H1 (cell line): Measurements from ENCODE around the gene C17orf50. TPM values are rescaled to one million over a fixed set of nuclear protein-coding genes. Genes with fewer than 3 reads are reported as not detected.

ENCODE experiments used
- CTCF ChIA-PET: fragments of 300-600 bp; sonication (Branson Sonifier 250); formaldehyde crosslinking; loops from one replicate; lab custom pipeline; 2021; ENCODE audit not compliant: partially characterized antibody; lab: Charles Lee
- POLR2A ChIA-PET: fragments of 300-600 bp; sonication (Branson Sonifier 250); formaldehyde crosslinking; loops from one replicate; lab custom pipeline; 2021; ENCODE audit warnings: inconsistent platforms; ENCODE audit not compliant: partially characterized antibody; lab: Charles Lee
- DNase-seq, 2 experiments: peaks; one replicate each; pipeline versions ENCODE4 v3.0.0 to v3.0.0-alpha.2; 2010 to 2022; ENCODE audit warnings: low spot score in 2 of 2, low read depth in 1 of 2, mixed read lengths in 1 of 2
- FAIRE-seq: peaks from 2 replicates; lab custom pipeline; 2011; peaks lifted over from hg19 to GRCh38; lab: Jason Lieb, UNC
- H2AFZ ChIP-seq: 2 replicates; pipeline ENCODE4 v1.8.1; 2012; ENCODE audit warnings: low read length, inconsistent platforms
- H2AK5ac ChIP-seq: 2 replicates; pipeline ENCODE4 v1.6.1; 2013; ENCODE audit warnings: low read depth, low read length
- H2BK120ac ChIP-seq: replicated peaks from 2 replicates; pipeline ENCODE3; 2013; ENCODE audit warnings: low read depth, low read length, inconsistent platforms
- H2BK12ac ChIP-seq: 2 replicates; pipeline ENCODE4 v1.6.1; 2013; ENCODE audit warnings: low read depth, low read length
- H2BK15ac ChIP-seq: 2 replicates; pipeline ENCODE4 v1.6.1; 2013; ENCODE audit warnings: low read length
- H2BK20ac ChIP-seq: 2 replicates; pipeline ENCODE4 v1.6.1; 2013; ENCODE audit warnings: low read length
- H2BK5ac ChIP-seq: 2 replicates; pipeline ENCODE4 v1.6.1; 2013; ENCODE audit warnings: low read depth, low read length
- H3K14ac ChIP-seq: 2 replicates; pipeline ENCODE4 v1.6.1; 2013; ENCODE audit warnings: inconsistent platforms; ENCODE audit not compliant: insufficient read length
- H3K18ac ChIP-seq: 2 replicates; pipeline ENCODE4 v1.6.1; 2013; ENCODE audit warnings: low read length; ENCODE audit errors: extremely low read depth
- H3K23ac ChIP-seq: 2 replicates; pipeline ENCODE4 v1.6.1; 2013; ENCODE audit warnings: inconsistent platforms; ENCODE audit not compliant: insufficient read length
- H3K23me2 ChIP-seq: 2 replicates; pipeline ENCODE4 v1.6.1; 2013; ENCODE audit warnings: low read depth, low read length
- H3K27ac ChIP-seq: 2 replicates; pipeline ENCODE4 v1.6.1; 2011; ENCODE audit warnings: low read depth, low read length, inconsistent platforms
- H3K27me3 ChIP-seq, 4 experiments: replicated peaks in 1 of 4; 1 replicate in 1 of 4; 2 replicates in 3 of 4; pipeline versions ENCODE4 v1.6.1 to v1.8.1; 2011 to 2013; ENCODE audit warnings: low read length in 3 of 4, mild to moderate bottlenecking in 3 of 4, inconsistent platforms in 2 of 4, mixed read lengths in 2 of 4, moderate library complexity in 1 of 4; ENCODE audit not compliant: control insufficient read depth in 3 of 4, insufficient read depth in 3 of 4; ENCODE audit errors: extremely low read depth in 1 of 4
- H3K36me3 ChIP-seq, 4 experiments: 2 replicates each; pipeline versions ENCODE4 v1.6.1 to v1.8.1; 2011 to 2013; ENCODE audit warnings: mild to moderate bottlenecking in 4 of 4, low read length in 3 of 4, moderate library complexity in 2 of 4, control low read depth in 1 of 4, inconsistent platforms in 1 of 4; ENCODE audit not compliant: insufficient read depth in 4 of 4, control insufficient read depth in 2 of 4
- H3K4ac ChIP-seq: replicated peaks from 2 replicates; pipeline ENCODE3; 2013; ENCODE audit warnings: low read length, low read depth, mixed read lengths, inconsistent platforms; ENCODE audit not compliant: insufficient read length
- H3K4me1 ChIP-seq, 4 experiments: replicated peaks in 1 of 4; 1 replicate in 1 of 4; 2 replicates in 3 of 4; pipeline versions ENCODE4 v1.6.1 to v1.8.1; 2011 to 2013; ENCODE audit warnings: low read length in 3 of 4, inconsistent platforms in 2 of 4, mixed read lengths in 1 of 4; ENCODE audit not compliant: insufficient read depth in 4 of 4, control insufficient read depth in 3 of 4
- H3K4me2 ChIP-seq, 2 experiments: 2 replicates each; pipeline versions ENCODE4 v1.6.1 to v1.8.1; 2011 to 2013; ENCODE audit warnings: low read depth in 2 of 2, low read length in 2 of 2, control low read depth in 1 of 2, inconsistent platforms in 1 of 2, mild to moderate bottlenecking in 1 of 2; ENCODE audit not compliant: insufficient read depth in 1 of 2
- H3K4me3 ChIP-seq, 4 experiments: fragments of 200-600, 300-600 bp in 1 of 4; sonication (generic), shearing (Covaris generic), sonication (Bioruptor Twin) in 1 of 4; 2 replicates each; pipeline versions ENCODE4 v1.5.1 to v1.8.1; 2011 to 2016; ENCODE audit warnings: low read length in 4 of 4, low read depth in 3 of 4, control low read depth in 2 of 4, inconsistent platforms in 2 of 4, mild to moderate bottlenecking in 2 of 4, mixed read lengths in 1 of 4, moderate library complexity in 1 of 4; ENCODE audit not compliant: insufficient read depth in 2 of 4; ENCODE audit errors: extremely low read depth in 1 of 4
- H3K56ac ChIP-seq: replicated peaks from 2 replicates; pipeline ENCODE3; 2013; ENCODE audit warnings: low read depth, mild to moderate bottlenecking, mixed read lengths, low read length, inconsistent platforms; ENCODE audit not compliant: insufficient read length
- H3K79me1 ChIP-seq: 2 replicates; pipeline ENCODE4 v1.6.1; 2013; ENCODE audit warnings: low read depth, low read length, control low read depth
- H3K79me2 ChIP-seq, 2 experiments: 2 replicates each; pipeline versions ENCODE4 v1.6.1 to v1.8.1; 2012 to 2013; ENCODE audit warnings: low read length in 2 of 2, mild to moderate bottlenecking in 2 of 2, inconsistent platforms in 1 of 2; ENCODE audit not compliant: insufficient read depth in 2 of 2, control insufficient read depth in 1 of 2
- H3K9ac ChIP-seq, 4 experiments: replicated peaks in 1 of 4; 1 replicate in 1 of 4; 2 replicates in 3 of 4; pipeline versions ENCODE4 v1.6.1 to v1.8.1; 2011 to 2013; ENCODE audit warnings: low read depth in 3 of 4, low read length in 3 of 4, control low read depth in 2 of 4, mild to moderate bottlenecking in 2 of 4, moderate library complexity in 2 of 4, inconsistent platforms in 1 of 4; ENCODE audit errors: extremely low read depth in 1 of 4
- H3K9me3 ChIP-seq, 2 experiments: 2 replicates each; pipeline versions ENCODE4 v1.6.1 to v1.8.1; 2012 to 2013; ENCODE audit warnings: mild to moderate bottlenecking in 2 of 2, moderate library complexity in 2 of 2, control low read depth in 1 of 2, inconsistent platforms in 1 of 2, low read depth in 1 of 2, low read length in 1 of 2, mixed read lengths in 1 of 2; ENCODE audit not compliant: insufficient read depth in 2 of 2
- H4K20me1 ChIP-seq, 2 experiments: replicated peaks in 1 of 2; 2 replicates each; pipeline versions ENCODE3 to v1.8.1; 2011 to 2013; ENCODE audit warnings: inconsistent platforms in 2 of 2, low read length in 2 of 2, mild to moderate bottlenecking in 1 of 2; ENCODE audit not compliant: insufficient read depth in 2 of 2, control insufficient read depth in 1 of 2
- H4K5ac ChIP-seq: 2 replicates; pipeline ENCODE4 v1.6.1; 2013; ENCODE audit warnings: low read length, low read depth, mixed read lengths, inconsistent platforms; ENCODE audit not compliant: insufficient read length
- H4K8ac ChIP-seq: 2 replicates; pipeline ENCODE4 v1.8.0; 2013; ENCODE audit warnings: mild to moderate bottlenecking, moderate library complexity, low read length, inconsistent platforms; ENCODE audit not compliant: insufficient read depth; ENCODE audit errors: extremely low read depth
- H4K91ac ChIP-seq: replicated peaks from 2 replicates; pipeline ENCODE3; 2013; ENCODE audit warnings: low read length, mixed read lengths, inconsistent platforms; ENCODE audit not compliant: insufficient read length
- BRCA1 ChIP-seq: IDR thresholded peaks from 2 replicates; pipeline ENCODE4 v1.6.1; 2012; ENCODE audit warnings: low read depth, low read length, improper control_type of control experiment
- CTBP2 ChIP-seq: IDR thresholded peaks from 2 replicates; pipeline ENCODE4 v1.7.0; 2011; ENCODE audit warnings: borderline replicate concordance, mild to moderate bottlenecking, moderate library complexity, mixed read lengths, low read length; ENCODE audit not compliant: insufficient read depth, insufficient read length
- HDAC6 ChIP-seq: IDR thresholded peaks from one replicate; pipeline ENCODE4 v1.7.1; 2012; ENCODE audit warnings: low read depth, mild to moderate bottlenecking, inconsistent platforms, low read length, moderate library complexity
- JUN ChIP-seq: IDR thresholded peaks from 2 replicates; pipeline ENCODE4 v1.6.1; 2011; ENCODE audit warnings: low read depth, mild to moderate bottlenecking, improper control_type of control experiment, low read length
- KDM5A ChIP-seq: fragments of 200-600 bp; IDR thresholded peaks from 2 replicates; pipeline ENCODE4 v1.7.1; 2012; ENCODE audit warnings: mild to moderate bottlenecking, low read length, inconsistent platforms, mixed read lengths
- RXRA ChIP-seq: IDR thresholded peaks from 2 replicates; pipeline ENCODE4 v1.6.1; 2011; ENCODE audit warnings: low read depth, mild to moderate bottlenecking, low read length, moderate library complexity; ENCODE audit not compliant: insufficient read depth
- SAP30 ChIP-seq: fragments of 300-600 bp; sonication (generic); IDR thresholded peaks from 2 replicates; pipeline ENCODE4 v1.7.1; 2012; ENCODE audit warnings: low read length, moderate library complexity, mild to moderate bottlenecking, inconsistent platforms; ENCODE audit not compliant: insufficient read depth, insufficient replicate concordance
- SIX5 ChIP-seq: IDR thresholded peaks from 2 replicates; pipeline ENCODE4 v1.6.1; 2011; ENCODE audit warnings: mild to moderate bottlenecking, low read depth, low read length
- TAF7 ChIP-seq: optimal IDR thresholded peaks from 2 replicates; pipeline ENCODE3; 2011; ENCODE audit warnings: low read depth, mild to moderate bottlenecking, inconsistent platforms, low read length, moderate library complexity, borderline replicate concordance
- WGBS, 2 experiments: shearing (Covaris generic) in 1 of 2; methylation state at CpG; one replicate each; pipeline versions ENCODE4 v1.1.6 to v1.1.7; 2013 to 2015; ENCODE audit warnings: low lambda C conversion rate in 2 of 2, mixed read lengths in 2 of 2, inconsistent platforms in 1 of 2, low coverage in 1 of 2, missing lambda C conversion rate in 1 of 2; ENCODE audit not compliant: insufficient replicate concordance in 2 of 2, insufficient coverage in 1 of 2, insufficient read length in 1 of 2; ENCODE audit errors: extremely low coverage in 1 of 2, missing lambda C conversion rate in 1 of 2; 5-methylcytosine and 5-hydroxymethylcytosine counted together
- polyA plus RNA-seq, 7 experiments: library from polyadenylated mRNA; depleted of rRNA in 3 of 7; stranded (reverse) in 5 of 7; unstranded in 2 of 7; fragments of >200 nt in 5 of 7; fragments of 200-250 nt in 2 of 7; gene quantifications; 1 replicate in 5 of 7; 2 replicates in 1 of 7; 4 replicates in 1 of 7; pipeline versions ENCODE4 v1.2.1 to v1.2.3, GENCODE V29; 2011 to 2013; ENCODE audit warnings: missing spikeins in 2 of 7, mixed read lengths in 2 of 7
- total RNA-seq: library from RNA; stranded (reverse); fragmentation: NEBNext Ultra II Directional; extraction: Animal tissue kit (Norgen Biotek cat#: 25700); gene quantifications from 2 replicates; pipeline ENCODE4 v1.2.1, GENCODE V29; 2021

C17orf50 gene
- total and polyA plus RNA-seq, 2 of the 8 experiments (the other 6 are each of a cell fraction or from before 2014, with no cell fraction given) = 0.12 TPM; not detected in 1

DNA sequence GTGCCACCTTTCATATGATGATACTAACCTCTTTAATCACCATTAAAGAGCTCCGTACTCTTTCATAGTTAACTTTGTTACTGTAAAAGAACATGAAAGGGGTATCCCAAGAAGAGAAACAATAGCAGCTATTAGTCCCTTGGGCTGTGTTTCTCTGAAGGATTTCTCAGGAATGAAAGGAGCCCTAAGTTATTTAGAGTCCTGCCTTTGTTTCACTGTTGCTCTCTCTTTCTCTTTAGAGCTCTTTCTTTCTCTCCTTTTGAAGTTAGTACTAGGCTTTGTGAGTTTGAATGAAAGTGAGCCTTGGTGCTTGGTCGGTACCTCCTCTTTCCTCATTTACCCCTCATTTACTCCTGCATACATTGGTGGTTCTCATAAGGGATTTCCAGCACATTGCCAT is 49.7 kb upstream of the C17orf50 start:
- POLR2A ChIA-PET = interaction anchor here (1.2 kb wide), 1 partner anchor 11 kb away, joined by 4 read pairs; no protein-coding TSS in a partner anchor
- Histone ChIP-seq H2BK12ac (no peak overlapping the region), H3K4me1 (no peaks in the 10 kb centered on the region), H2BK15ac (no peak overlapping the region), H3K9ac (no peak overlapping the region), H3K18ac (no peak overlapping the region), H3K9me3 (no peaks in the 10 kb centered on the region), H4K20me1 (peaks cover 0 to 2% of the 10 kb centered on the region in 2 experiments), H3K14ac (no peak overlapping the region), H3K36me3 (peaks cover 0 to 27% (median 9%) of the 10 kb centered on the region in 4 experiments; a peak in 6 of 8 replicates), H2BK5ac (no peak overlapping the region), H3K27ac (no peak overlapping the region), H3K23me2 (no peaks in the 10 kb centered on the region), H3K4ac (no peak overlapping the region), H4K91ac (no peak overlapping the region), H3K56ac (no peak overlapping the region), H3K23ac (no peak overlapping the region), H3K79me1 (no peaks in the 10 kb centered on the region), H2BK20ac (no peak overlapping the region), H3K4me3 (no peak overlapping the region), H4K8ac (no peak overlapping the region), H2AFZ (no peak overlapping the region), H3K4me2 (no peak overlapping the region), H4K5ac (no peak overlapping the region), H2AK5ac (no peak overlapping the region), H2BK120ac (no peak overlapping the region), H3K79me2 (no peaks in the 10 kb centered on the region), H3K27me3 (no peaks in the 10 kb centered on the region)
- DNase-seq (no peak), FAIRE-seq (no peak)
- CTCF ChIA-PET = interaction anchor here (0.7 to 1.2 kb wide), 4 partner anchors 15 to 82 kb away, joined by 3 to 5 read pairs (median 4); no protein-coding TSS in a partner anchor
- WGBS, 2 experiments = 91% methylated on average over 2 of the region's 2 CpGs; no CpG with 5 or more reads in 1 of the 2 experiments
- TF ChIP-seq SAP30 (no peak), TAF7 (no peak), KDM5A (no peak), BRCA1 (no peak), HDAC6 (no peak), SIX5 (no peak), JUN (no peak), RXRA (no peak), CTBP2 (no peak)
